GM11168 (cell line): Measurements from ENCODE around the gene TMEM240.
"Not testable (repeated sequence)": the region's sequence is repeated elsewhere in the genome, so short reads cannot be mapped to it uniquely, and the experiment has no call there.

Experiments used
- in situ Hi-C: fragments of 300-500 bp; cut with MboI; formaldehyde crosslinking; loops from one replicate; pipeline ENCODE4 v1.12.0; 2022; ENCODE audit warnings: low sequenced_read_pairs; ENCODE audit not compliant: unreplicated experiment

The TMEM240 gene

GRCh38 chr1:1541956-1542765 is 1.7 kb upstream of the TMEM240 start:
- in situ Hi-C loops = no loop called here

- in situ Hi-C loops = no loop called here
These were observed 599 bp upstream of the TMEM240 start for GRCh38 chr1:1540818-1541628.

GRCh38 chr1:1539310-1540089 is 924 bp downstream of the TMEM240 start:
- in situ Hi-C loops = no loop called here

- in situ Hi-C loops = no loop called here
These were observed 1.5 kb downstream of the TMEM240 start for GRCh38 chr1:1538989-1539309.

GRCh38 chr1:1538334-1538733 is 2.1 kb downstream of the TMEM240 start:
- in situ Hi-C loops = no loop called here

GRCh38 chr1:1537626-1538250 is 2.7 kb downstream of the TMEM240 start:
- in situ Hi-C loops = no loop called here

GRCh38 chr1:1536938-1537546 is 3.4 kb downstream of the TMEM240 start:
- in situ Hi-C loops = no loop called here

GRCh38 chr1:1536019-1536937 is 4.1 kb downstream of the TMEM240 start:
- in situ Hi-C loops = no loop called here

- in situ Hi-C loops = no loop called here
These were observed 5.0 kb downstream of the TMEM240 start for GRCh38 chr1:1535201-1536018.

- in situ Hi-C loops = no loop called here
These were observed 5.8 kb downstream of the TMEM240 start for GRCh38 chr1:1534401-1535154.

- in situ Hi-C loops = not testable (repeated sequence)
These were observed 6.5 kb downstream of the TMEM240 start for GRCh38 chr1:1533894-1534291.

GRCh38 chr1:1533176-1533893 is 7.1 kb downstream of the TMEM240 start:
- in situ Hi-C loops = not testable (repeated sequence)

- in situ Hi-C loops = no loop called here
These were observed 8.5 kb downstream of the TMEM240 start for GRCh38 chr1:1531947-1532346.

GRCh38 chr1:1529936-1530335 is 10.5 kb downstream of the TMEM240 start:
- in situ Hi-C loops = no loop called here

GRCh38 chr1:1529321-1529720 is 11.1 kb downstream of the TMEM240 start:
- in situ Hi-C loops = no loop called here

- in situ Hi-C loops = no loop called here
These were observed 11.8 kb downstream of the TMEM240 start for GRCh38 chr1:1528301-1529267.
